ENCODE results near the gene MEPCE. TPM values are rescaled to one million over a fixed set of nuclear protein-coding genes. Genes with fewer than 3 reads are reported as not detected.

Gene MEPCE
- total and polyA plus RNA-seq, 10 of the 15 experiments (the other 5 are each of a cell fraction or from before 2014, with no cell fraction given) = 8.2 to 48.0 (median 22.1) TPM

DNA sequence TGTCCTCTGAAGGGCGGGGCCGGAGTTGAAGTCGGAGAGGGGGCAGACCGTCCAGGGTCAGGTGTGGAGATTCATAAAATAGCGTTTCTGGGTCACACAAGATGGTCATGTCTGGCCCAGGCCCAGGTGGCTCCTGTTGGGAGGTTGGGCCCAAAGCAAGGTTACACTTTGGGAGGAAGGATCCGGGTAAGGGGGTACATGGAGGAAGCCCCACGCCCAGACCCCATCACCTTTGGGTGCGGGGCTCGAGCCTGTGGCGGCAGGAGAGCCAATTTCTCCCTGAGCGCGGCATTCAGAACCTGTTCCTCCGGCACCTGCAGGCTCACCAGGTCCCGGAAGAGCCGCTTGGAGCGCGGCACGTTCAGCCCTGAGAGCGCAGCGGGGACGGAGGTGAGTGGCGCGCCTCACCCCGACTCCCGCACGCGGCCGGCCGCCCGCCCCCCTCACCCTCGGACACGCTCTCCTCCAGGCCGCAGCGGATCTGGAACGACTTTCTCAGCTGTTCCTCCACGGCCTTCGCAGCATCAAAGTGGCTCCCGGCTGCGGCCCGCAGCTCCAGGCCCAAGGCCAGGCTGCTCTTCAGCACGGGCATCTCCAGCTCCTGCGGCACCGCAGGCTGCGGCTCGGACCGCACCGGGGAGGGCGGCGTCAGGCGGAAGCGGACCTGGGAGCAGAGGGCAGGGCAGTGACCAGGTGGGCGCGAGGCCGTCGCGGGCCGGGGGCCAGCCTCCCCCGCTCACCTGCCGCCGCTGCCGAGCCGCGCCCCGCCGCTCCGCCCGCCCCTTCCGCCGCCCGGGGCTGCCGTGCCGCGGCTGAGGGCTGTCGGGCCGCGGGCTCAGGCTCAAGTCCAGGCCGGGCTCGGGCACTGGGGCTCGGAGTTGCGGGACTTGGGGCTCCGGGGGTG is 6.0 kb downstream of the MEPCE start:
- no peak for FAIRE-seq
- POLR2A ChIA-PET = interaction anchor here (0.5 to 2.6 kb wide), 13 partner anchors 7 to 151 kb away, joined by 3 to 18 read pairs (median 4); partner anchors contain the start of genes FBXO24, TSC22D4 and ZCWPW1
- TSS peak; percentile 88 for BruUV-seq (replicated peaks)
- H3K9ac ChIP-seq (ENCODE audit: control insufficient read depth, insufficient read depth, low read length) = peak overlapping the region; percentile 83
- SMC1A ChIA-PET (ENCODE audit: uncharacterized antibody, unreplicated experiment) = interaction anchor here (0.7 to 1.3 kb wide), 5 partner anchors 39 to 123 kb away, joined by 3 to 4 read pairs (median 3); partner anchors contain the start of gene TSC22D4
- ATAC-seq = peak; percentile 50
- CTCF ChIA-PET = interaction anchor here (1.0 to 2.8 kb wide), 5 partner anchors 15 to 297 kb away, joined by 3 to 13 read pairs (median 7); partner anchors contain the start of genes FBXO24 and LRCH4
- peak overlapping the region; percentile 94 for H3K4me2 ChIP-seq (ENCODE audit: control insufficient read depth, insufficient read depth)
- 1% methylated on average over 46 of the region's 81 CpGs for WGBS (ENCODE audit: insufficient coverage, insufficient replicate concordance, low lambda C conversion rate, missing lambda C conversion rate)
- peak overlapping the region; percentile 90 for H2AFZ ChIP-seq (ENCODE audit: control insufficient read depth, low read depth, low read length)
- in situ Hi-C loops (cut with MboI) = no loop called here
- peaks cover 24% of the 10 kb centered on the region for H3K4me1 ChIP-seq (ENCODE audit: control insufficient read depth, insufficient read depth, low read length)
- no peaks in the 10 kb centered on the region for H4K20me1 ChIP-seq (ENCODE audit: control insufficient read depth, insufficient read depth)
- H3K27me3 ChIP-seq (replicated peaks in 1 of 2; ENCODE audit: control insufficient read depth in 2 of 2, insufficient read depth in 2 of 2, low read length in 1 of 2) = no peaks in the 10 kb centered on the region
- peaks cover 43% of the 10 kb centered on the region for H3K79me2 ChIP-seq (ENCODE audit: control insufficient read depth, insufficient read depth, low read length)
- RAD21 ChIA-PET (ENCODE audit: unreplicated experiment) = interaction anchor here (0.7 to 1.0 kb wide), 3 partner anchors 28 to 33 kb away, joined by 3 to 7 read pairs (median 3); no protein-coding TSS in a partner anchor
- no peak for DNase-seq (ENCODE audit: low read depth, low spot score)
- H3K4me3 ChIP-seq = peak overlapping the region; percentile 91
- intact Hi-C loops (cut with micrococcal nuclease; ENCODE audit: unreplicated experiment) = no loop called here
- H3K36me3 ChIP-seq (ENCODE audit: control insufficient read depth in 2 of 2, insufficient read depth in 2 of 2, low read length in 1 of 2) = peaks cover 5 to 16% of the 10 kb centered on the region in 2 experiments; a peak in 3 of 4 replicates
- H3K9me3 ChIP-seq (replicated peaks; ENCODE audit: control insufficient read depth, insufficient read depth, low read length) = no peaks in the 10 kb centered on the region
- peak overlapping the region; percentile 92 for H3K27ac ChIP-seq (ENCODE audit: control insufficient read depth, insufficient read depth)
- TF ChIP-seq BHLHE40 (IDR thresholded peaks at IDR 0.05; ENCODE audit: borderline replicate concordance in 1 of 2, low read depth in 2 of 2, low read length in 1 of 2) (peak; percentile 73 to 90), POLR2A (IDR thresholded peaks at IDR 0.05; ENCODE audit: low read depth, low read length) (peak; percentile 73), STAT1 (conservative IDR thresholded peaks at IDR 0.05) (no peak), KLF5 (IDR thresholded peaks at IDR 0.05; ENCODE audit: partially characterized antibody) (no peak), ZNF207 (IDR thresholded peaks at IDR 0.05; ENCODE audit: borderline replicate concordance) (no peak), SMARCA5 (IDR thresholded peaks at IDR 0.05) (peak; percentile 76), GATAD2B (conservative IDR thresholded peaks at IDR 0.05; ENCODE audit: low read depth) (peak; percentile 75; the same call in 1 of the 2 replicates), ASH2L (IDR thresholded peaks at IDR 0.05; ENCODE audit: borderline replicate concordance, low read depth) (no peak), RBBP5 (conservative IDR thresholded peaks at IDR 0.05) (no peak)
- TF ChIP-seq, protein P1, sequence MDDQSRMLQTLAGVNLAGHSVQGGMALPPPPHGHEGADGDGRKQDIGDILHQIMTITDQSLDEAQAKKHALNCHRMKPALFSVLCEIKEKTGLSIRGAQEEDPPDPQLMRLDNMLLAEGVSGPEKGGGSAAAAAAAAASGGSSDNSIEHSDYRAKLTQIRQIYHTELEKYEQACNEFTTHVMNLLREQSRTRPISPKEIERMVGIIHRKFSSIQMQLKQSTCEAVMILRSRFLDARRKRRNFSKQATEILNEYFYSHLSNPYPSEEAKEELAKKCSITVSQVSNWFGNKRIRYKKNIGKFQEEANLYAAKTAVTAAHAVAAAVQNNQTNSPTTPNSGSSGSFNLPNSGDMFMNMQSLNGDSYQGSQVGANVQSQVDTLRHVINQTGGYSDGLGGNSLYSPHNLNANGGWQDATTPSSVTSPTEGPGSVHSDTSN (IDR thresholded peaks at IDR 0.05; ENCODE audit: insufficient replicate concordance, low read depth, low read length) = no peak
- TF ChIP-seq, protein P2, sequence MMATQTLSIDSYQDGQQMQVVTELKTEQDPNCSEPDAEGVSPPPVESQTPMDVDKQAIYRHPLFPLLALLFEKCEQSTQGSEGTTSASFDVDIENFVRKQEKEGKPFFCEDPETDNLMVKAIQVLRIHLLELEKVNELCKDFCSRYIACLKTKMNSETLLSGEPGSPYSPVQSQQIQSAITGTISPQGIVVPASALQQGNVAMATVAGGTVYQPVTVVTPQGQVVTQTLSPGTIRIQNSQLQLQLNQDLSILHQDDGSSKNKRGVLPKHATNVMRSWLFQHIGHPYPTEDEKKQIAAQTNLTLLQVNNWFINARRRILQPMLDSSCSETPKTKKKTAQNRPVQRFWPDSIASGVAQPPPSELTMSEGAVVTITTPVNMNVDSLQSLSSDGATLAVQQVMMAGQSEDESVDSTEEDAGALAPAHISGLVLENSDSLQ (IDR thresholded peaks at IDR 0.05) = 0 out of 2 replicates have a peak, but pooled peaks have one; percentile 12
- TF ChIP-seq, protein P3, sequence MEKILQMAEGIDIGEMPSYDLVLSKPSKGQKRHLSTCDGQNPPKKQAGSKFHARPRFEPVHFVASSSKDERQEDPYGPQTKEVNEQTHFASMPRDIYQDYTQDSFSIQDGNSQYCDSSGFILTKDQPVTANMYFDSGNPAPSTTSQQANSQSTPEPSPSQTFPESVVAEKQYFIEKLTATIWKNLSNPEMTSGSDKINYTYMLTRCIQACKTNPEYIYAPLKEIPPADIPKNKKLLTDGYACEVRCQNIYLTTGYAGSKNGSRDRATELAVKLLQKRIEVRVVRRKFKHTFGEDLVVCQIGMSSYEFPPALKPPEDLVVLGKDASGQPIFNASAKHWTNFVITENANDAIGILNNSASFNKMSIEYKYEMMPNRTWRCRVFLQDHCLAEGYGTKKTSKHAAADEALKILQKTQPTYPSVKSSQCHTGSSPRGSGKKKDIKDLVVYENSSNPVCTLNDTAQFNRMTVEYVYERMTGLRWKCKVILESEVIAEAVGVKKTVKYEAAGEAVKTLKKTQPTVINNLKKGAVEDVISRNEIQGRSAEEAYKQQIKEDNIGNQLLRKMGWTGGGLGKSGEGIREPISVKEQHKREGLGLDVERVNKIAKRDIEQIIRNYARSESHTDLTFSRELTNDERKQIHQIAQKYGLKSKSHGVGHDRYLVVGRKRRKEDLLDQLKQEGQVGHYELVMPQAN (conservative IDR thresholded peaks at IDR 0.05) = peak; percentile 59

Data from GM12878 (cell line).